ENCODE measurements around the gene ACTR3C. TPM values are rescaled to one million over a fixed set of nuclear protein-coding genes. Genes with fewer than 3 reads are reported as not detected.
"Not testable (repeated sequence)": the region's sequence is repeated elsewhere in the genome, so short reads cannot be mapped to it uniquely, and the experiment has no call there.

Gene ACTR3C
- total RNA-seq, 2 donors from 2014 or later, result 10.7 to 15.1 TPM

- intact Hi-C loops (cut with DNase I), result no loop called here
- H3K27me3 ChIP-seq (replicated peaks; ENCODE audit: insufficient read depth), result no peaks in the 10 kb centered on the region
- no peak overlapping the region for H3K4me3 ChIP-seq
- TF ChIP-seq CTCF (IDR thresholded peaks at IDR 0.05) (no peak), POLR2AphosphoS5 (IDR thresholded peaks at IDR 0.05) (no peak), POLR2A (IDR thresholded peaks at IDR 0.05) (no peak)
- H3K36me3 ChIP-seq, result no peaks in the 10 kb centered on the region
- WGBS, result 93% methylated on average over 6 of the region's 6 CpGs
- DNase-seq (ENCODE audit: low spot score), result no peak
- no peaks in the 10 kb centered on the region for H3K4me1 ChIP-seq (replicated peaks)
- H3K9me3 ChIP-seq, result no peaks in the 10 kb centered on the region
- no peak overlapping the region for H3K27ac ChIP-seq
Observed at GRCh38 chr7:150313870-150314269, 9.5 kb downstream of the ACTR3C start.

- TF ChIP-seq POLR2AphosphoS5 (IDR thresholded peaks at IDR 0.05) (no peak), POLR2A (IDR thresholded peaks at IDR 0.05) (no peak), CTCF (IDR thresholded peaks at IDR 0.05) (no peak)
- intact Hi-C loops (cut with DNase I), result no loop called here
- WGBS, result 70% methylated on average over 3 of the region's 3 CpGs
Observed at GRCh38 chr7:150313367-150313809, 10.0 kb downstream of the ACTR3C start.

DNA sequence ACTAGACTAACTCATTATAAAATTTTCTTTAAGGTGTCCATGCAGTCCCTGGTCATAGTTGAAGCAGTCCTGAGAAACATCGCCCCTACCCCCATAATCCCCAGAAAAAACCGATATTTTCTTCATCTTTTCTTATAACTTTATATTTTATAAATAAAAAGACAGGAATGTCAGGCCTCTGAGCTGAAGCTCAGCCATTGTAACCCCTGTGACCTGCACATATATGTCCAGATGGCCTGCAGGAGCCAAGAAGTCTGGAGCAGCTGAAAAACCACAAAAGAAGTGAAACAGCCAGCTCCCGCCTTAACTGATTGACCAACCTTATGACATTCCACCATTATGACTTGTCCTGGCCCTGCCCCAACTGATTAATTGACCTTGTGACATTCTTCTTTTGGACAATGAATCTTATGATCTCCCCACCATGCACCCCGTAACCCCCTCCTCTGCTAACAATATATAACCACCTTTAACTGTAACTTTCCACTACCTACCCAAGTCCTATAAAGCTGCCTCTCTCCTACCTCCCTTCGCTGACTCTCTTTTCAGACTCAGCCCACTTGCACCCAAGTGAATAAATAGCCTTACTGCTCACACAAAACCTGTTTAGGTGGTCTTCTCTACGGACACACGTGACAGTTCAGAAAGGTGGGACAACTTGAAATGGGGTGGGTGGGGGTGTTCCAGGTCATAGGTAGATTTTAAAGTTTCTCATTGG is 10.5 kb downstream of the ACTR3C start:
- intact Hi-C loops (cut with DNase I); H3K27ac ChIP-seq; H3K4me3 ChIP-seq; H3K9me3 ChIP-seq; H3K36me3 ChIP-seq; DNase-seq (ENCODE audit: low spot score); H3K27me3 ChIP-seq (replicated peaks; ENCODE audit: insufficient read depth); H3K4me1 ChIP-seq (replicated peaks): not testable (repeated sequence)
- 82% methylated on average over 7 of the region's 7 CpGs for WGBS

More at GRCh38 chr7:150313367-150313809, 10.0 kb downstream of the ACTR3C start:
- H3K36me3 ChIP-seq, result no peaks in the 10 kb centered on the region
- H3K4me1 ChIP-seq (replicated peaks), result no peaks in the 10 kb centered on the region
- no peak overlapping the region for H3K4me3 ChIP-seq
- H3K27ac ChIP-seq, result no peak overlapping the region
- H3K27me3 ChIP-seq (replicated peaks; ENCODE audit: insufficient read depth), result no peaks in the 10 kb centered on the region
- H3K9me3 ChIP-seq, result no peaks in the 10 kb centered on the region
- no peak for DNase-seq (ENCODE audit: low spot score)

DNA sequence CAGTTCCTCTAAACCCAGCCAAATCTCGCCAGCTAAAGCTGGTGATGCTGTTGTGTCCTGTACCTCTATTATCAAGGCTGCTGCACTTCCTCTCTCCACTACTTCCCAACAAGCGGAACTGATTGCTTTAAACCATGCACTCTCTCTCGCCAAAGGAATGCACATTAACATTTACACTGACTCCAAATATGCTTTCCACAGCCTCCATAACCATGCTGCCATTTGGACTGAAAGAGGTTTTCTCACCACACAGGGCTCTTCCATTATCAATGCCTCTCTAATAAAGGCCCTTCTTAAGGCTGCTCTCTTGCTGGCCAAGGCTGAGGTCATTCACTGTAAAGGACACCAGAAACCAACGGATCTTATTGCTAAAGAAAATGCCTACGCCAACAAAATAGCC is 11.6 kb downstream of the ACTR3C start:
- intact Hi-C loops (cut with DNase I), result no loop called here
- Histone ChIP-seq H3K4me3 (no peak overlapping the region), H3K27ac (no peak overlapping the region), H3K36me3 (no peaks in the 10 kb centered on the region), H3K27me3 (replicated peaks; ENCODE audit: insufficient read depth) (no peaks in the 10 kb centered on the region), H3K4me1 (replicated peaks) (no peaks in the 10 kb centered on the region), H3K9me3 (no peaks in the 10 kb centered on the region)
- no peak for DNase-seq (ENCODE audit: low spot score)
- TF ChIP-seq CTCF (IDR thresholded peaks at IDR 0.05), result no peak
- no peak for TF ChIP-seq POLR2A (IDR thresholded peaks at IDR 0.05)
- TF ChIP-seq POLR2AphosphoS5 (IDR thresholded peaks at IDR 0.05), result no peak
- 84% methylated on average over 5 of the region's 5 CpGs for WGBS

DNA sequence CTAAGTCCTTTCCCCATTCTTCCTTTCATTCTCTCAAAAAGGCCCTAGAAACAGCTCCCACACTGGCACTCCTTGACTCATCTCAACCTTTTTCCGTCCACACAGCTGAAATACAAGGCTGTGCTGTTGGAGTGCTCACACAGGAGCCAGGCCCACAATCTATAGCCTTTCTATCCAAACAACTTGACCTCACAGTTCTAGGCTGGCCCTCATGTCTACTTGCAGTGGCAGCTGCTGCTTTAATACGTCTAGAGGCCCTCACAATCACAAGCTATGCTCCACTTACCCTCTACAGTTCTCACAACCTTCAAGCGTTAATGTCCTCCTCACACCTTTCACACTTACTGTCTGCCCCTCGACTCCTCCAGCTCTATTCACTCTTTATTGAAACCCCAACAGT is 12.2 kb downstream of the ACTR3C start:
- Histone ChIP-seq H3K27me3 (replicated peaks; ENCODE audit: insufficient read depth) (no peaks in the 10 kb centered on the region), H3K36me3 (no peaks in the 10 kb centered on the region), H3K9me3 (no peaks in the 10 kb centered on the region), H3K4me3 (no peak overlapping the region), H3K27ac (no peak overlapping the region), H3K4me1 (replicated peaks) (no peaks in the 10 kb centered on the region)
- TF ChIP-seq POLR2A (IDR thresholded peaks at IDR 0.05) (no peak), CTCF (IDR thresholded peaks at IDR 0.05) (no peak), POLR2AphosphoS5 (IDR thresholded peaks at IDR 0.05) (no peak)
- no peak for DNase-seq (ENCODE audit: low spot score)
- 93% methylated on average over 4 of the region's 4 CpGs for WGBS
- intact Hi-C loops (cut with DNase I), result no loop called here

Data from prostate gland (tissue), 2 donors.